OCI-M1 (cell line): ENCODE results near the gene CACNB2.

Experiments used
- DNase-seq: peaks from one replicate; lab custom pipeline; 2025; lab: John Stamatoyannopoulos, UW

The CACNB2 gene

DNA sequence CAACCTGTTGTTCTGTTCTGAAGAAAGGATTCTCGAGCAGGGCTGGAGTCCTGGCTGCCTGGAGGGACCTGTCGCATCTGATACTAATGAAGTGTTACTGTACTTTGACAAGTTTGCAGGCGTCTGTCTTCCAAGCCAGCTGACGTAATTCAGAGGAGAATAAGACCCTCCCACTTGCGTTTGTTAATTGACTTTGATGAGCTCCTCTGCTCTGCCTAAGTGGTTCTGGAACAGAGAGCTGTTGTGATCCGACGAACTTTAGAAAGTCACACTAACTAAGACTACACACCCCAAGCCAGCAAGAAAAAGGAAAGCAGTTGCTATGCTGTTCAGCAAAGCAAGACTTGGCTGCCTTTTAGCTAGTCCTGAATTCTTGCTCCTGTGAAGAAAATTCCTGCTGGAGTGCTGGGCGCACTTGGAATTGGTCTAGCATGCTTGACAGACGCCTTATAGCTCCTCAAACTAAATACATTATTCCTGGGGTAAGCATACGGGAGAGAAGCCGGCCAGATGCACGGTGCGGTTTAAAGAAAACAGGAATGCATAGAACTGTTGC lies 200.3 kb downstream of the CACNB2 start:
- DNase-seq, result no peak

DNA sequence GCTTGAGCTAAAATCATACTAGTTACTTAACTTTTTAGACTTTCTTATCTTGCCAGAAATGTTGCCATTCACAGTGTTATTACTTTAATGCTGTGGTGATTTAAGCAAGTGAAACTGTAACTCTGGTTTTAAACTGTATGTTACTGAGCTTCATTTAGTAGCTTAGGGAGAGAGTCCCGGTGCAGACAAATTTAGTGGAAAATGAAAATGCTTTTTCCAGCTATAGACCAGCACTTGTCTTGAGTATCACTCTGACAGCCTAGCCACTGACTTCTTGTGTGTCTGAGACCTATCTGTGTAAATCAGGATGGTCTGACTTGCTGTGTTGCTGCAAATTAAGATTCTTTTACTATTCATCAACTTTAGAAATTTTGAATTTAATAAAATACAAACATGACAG lies 200.8 kb downstream of the CACNB2 start:
- no peak for DNase-seq

DNA sequence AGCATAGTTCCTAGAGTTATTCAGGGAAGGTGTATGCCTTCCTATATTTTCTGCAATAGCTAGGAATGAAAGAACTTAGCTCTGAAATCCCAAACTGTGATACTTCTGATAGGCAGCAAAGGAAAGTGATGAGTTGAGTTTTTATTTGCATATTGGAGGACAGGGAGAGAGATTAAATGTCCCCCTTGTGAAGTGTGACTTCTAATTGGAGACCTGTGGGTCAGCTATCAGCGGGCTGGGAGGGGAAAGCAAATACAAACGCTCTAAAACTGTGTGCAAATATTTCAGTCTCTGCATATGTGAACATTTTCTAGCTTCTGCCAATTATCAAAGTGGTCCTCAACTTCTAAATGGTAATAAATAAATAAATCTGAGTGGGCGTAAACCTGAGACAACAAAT lies 203.3 kb downstream of the CACNB2 start:
- DNase-seq, result no peak

DNA sequence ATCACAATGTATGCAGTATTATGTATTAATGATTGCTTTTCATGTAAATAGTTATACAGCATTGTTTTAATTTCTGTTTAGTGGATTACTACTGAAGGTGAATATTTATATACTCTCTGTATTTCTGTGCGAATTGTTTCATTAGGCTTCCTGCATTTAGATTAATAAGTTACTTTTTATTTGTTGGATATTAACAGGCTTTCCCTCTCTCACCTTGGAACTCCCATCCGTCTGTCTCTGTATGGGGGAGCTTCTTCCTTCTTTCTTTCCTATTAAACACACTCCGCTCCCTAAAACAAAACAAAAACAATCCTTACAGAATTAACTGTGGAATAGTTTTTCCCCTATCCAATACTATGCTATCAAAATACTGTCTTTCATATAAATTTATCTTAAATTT lies 205.1 kb downstream of the CACNB2 start:
- no peak for DNase-seq

DNA sequence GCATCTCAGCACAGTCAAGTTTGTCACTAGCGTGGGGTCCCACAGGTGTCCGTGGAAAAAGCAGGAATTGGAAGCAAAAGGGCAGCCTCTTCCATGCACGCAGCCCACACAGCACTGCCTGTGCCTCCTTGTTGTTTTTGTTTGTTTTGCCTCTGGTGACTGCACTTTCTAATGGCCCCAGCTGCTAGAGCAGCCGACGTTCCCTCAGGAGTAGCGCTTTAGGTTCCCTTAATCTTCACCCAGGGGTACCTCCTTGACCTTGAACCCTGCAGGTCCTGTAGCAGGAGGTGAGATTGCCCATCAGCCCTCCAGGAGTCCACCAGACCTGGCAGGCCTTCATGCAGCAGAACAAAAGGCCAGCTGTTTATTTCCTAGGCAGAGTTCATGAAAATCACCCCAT lies 210.1 kb downstream of the CACNB2 start:
- no peak for DNase-seq

DNA sequence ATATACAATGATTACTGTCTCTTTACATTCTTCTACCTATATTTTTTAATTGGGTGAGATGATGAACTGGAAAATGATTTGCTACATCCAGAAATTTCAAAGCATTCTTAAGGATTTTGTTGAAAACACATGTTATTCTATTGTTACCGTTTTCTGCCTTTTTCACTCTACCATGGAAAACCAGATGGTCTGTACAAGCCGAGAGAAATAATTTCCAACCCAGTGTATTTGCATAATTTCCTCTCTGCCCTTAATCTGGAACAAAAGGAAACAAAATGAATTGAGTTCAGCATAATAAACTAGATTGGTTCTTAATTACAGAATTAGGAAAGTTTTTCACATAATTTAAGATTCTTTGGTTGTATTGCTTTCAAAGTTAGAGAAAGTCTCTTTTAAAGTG lies 211.2 kb downstream of the CACNB2 start:
- no peak for DNase-seq

DNA sequence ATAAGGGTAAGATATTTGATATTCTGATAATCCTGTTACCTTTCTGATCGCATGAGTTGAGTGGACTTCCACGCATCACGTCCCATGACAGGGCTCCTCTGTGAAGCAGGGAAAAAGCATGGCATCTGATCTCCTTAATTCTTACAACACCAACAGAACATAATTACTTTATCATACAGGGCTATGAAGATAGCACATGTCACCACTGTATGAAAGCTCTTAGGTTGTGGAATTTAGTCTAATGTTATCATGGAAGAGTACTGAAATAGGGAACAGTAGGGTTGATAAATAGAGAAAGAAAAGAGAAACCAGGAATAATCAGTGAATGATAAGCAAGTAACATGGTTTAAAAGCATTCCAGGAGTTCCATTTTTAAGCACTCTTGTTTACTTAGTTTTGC lies 212.0 kb downstream of the CACNB2 start:
- no peak for DNase-seq

DNA sequence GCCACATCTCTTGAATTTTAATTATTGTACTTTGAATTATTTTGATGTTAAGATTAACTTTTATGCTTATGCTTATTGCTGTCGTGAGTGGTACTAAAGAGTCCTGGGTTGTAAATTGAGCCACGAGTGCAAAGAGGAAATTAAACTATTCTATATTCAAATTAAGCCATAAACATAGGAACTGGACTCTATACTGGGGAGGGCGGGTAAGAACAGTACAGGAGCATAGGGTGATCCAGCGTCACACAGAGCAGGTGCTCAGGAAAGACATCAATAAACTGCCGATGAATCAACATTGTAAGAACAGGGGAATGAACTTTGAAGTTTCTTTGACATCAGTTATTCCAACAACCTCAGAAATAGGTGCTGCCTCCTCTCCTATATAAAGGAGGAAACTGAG lies 219.6 kb downstream of the CACNB2 start:
- DNase-seq, result no peak

DNA sequence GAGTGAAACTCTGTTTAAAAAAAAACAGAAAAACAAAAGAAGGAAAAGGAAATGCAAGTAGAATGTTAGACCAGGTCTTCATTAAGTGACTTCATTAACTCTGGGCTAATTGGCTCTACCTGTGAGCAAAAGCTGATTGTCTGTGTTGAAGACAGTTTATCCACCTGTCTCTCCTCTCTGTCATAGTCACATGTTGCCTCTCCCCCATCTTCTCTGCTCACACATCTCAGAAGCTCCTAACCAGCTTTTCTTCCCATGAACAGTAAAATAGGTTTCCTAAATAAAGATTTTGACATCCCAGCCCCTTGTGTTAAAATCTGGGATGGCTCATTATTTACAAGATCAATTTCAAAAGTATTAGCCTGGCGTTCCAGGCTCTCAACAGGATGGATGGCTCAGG lies 222.7 kb downstream of the CACNB2 start:
- DNase-seq, result no peak

DNA sequence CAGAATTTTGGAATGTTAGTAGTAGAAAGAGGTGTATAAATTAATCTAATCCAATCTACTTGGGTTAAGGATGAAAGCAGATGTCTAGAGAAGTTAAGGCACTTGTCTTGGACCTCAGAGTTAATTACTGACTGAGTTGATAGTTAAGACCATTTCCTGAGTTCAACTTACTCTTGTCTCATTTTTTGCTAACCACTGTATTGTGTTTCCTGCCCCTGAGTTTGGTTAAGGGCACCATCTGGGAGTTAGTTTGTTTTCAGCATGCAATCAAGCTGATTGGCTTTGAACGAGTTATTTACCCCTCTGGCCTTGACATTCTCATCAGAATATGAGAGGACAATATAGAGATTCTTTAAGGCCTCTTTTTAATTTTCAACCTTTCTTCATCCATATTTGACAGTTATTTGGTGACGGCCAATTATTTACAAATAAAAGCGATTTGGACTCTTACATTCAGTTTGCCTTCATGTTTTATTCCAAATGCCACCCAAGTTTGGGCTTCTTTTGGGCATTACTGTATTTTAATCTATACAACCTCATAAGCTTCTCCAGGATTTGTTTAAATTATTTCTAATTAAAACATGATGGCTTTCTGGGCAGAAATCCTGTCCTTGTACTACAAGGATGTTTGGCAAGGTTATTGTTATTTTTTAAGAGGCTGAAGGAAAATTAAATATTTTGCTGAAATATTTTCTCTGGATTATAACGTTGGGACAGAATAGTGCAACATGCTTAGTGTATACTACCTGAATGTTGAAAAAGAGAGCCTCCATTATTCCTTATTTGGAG lies 225.0 kb downstream of the CACNB2 start:
- DNase-seq, result no peak

DNA sequence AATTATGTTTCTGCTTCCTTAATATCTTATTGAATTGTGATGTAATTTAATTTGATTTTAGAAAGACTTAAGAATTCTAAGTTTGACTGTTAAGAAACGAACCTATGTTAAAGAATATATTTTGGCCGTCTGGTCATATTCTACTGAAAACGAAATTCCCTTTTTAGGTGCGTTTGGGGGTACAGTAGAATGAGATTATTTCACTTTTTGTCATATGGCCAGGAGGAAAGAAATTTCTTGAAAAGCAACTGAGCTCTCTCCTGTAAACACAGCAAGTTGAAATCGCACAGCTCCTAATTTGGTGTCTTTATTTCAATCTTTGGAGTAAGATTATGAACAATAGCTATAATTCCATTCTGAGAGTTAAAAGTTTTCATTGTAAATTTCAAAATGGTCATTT lies 227.6 kb downstream of the CACNB2 start:
- DNase-seq, result no peak

DNA sequence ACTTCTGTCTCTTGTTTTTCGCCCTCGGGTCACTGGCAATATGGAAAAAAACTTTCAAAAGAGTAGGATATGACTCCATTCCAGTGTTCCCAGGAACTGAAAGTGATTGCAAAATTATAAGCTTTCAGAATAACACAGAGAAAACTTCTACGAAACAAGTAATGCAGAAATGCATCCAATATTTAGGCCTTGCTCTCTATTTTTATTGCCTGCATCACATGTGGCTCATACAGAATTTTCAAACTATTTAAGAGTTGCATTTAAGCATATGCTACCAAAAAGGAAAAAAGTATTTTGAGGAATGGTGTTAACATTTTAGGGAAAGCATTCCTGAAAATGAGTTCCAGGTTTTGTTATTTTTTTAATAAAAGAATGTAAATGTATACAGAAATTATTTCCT lies 228.0 kb downstream of the CACNB2 start:
- no peak for DNase-seq

DNA sequence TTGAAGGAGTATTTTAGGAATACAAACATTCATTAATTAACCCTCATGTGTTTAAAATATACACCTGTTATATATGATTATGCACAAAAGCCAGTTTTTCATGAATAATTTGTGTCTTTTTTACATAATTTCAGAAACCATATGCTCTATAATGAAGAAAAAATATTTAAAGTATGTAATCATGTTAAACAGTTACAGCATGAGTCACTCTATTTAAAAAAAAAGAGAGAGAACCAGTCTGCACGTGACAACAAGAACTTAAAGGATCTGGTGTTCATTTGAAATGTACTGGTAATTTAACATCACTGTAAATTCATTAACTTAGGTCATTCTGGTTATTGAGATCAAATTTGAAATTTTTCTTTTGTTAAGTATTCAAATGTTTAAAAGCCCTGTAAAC lies 228.5 kb downstream of the CACNB2 start:
- peak; percentile 35 for DNase-seq

DNA sequence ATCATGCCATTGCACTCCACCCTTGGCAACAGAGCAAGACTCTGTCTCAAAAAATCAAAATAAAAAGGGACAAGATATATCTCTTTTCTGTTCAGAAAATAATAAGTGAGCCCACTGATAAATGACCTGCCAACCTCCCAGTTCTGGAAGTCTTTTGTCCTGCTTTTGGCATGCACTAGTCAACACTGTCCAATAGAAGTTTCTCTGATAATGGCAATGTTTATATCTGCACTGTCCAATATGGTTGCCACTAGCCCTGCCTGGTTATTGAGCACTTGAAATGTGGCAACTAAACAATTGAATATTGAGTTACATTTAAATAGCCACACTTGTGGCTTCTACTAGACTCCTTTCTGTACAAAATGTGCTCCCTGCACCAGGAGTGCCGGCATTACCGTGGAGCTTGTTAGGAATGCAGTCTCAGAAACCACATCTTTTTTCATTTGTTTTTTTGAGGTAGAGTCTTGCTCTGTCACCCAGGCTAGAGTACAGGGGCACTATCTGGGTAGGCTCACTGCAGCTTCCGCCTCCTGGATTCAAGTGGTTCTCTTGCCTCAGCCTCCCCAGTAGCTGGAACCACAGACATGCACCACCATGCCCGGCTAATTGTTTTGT lies 229.7 kb downstream of the CACNB2 start:
- no peak for DNase-seq

DNA sequence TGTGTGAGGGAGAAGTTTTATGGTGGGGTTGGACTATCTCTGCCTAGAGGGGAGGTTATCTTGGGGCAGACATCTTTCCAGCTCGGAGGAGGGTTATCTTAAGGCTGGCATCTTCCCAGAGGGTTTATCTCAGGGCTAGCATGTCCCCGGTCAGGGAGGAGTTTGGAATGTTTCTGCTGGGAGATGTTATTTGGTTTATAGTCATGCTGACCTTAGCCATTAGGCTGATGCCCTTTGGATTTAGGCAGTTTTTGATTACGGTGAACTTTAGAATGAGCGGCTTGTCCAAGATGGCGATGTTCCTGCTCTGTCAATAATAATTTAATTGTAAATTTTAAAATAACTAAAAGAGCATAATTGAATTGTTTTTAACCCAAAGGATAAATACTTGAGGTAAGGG lies 236.4 kb downstream of the CACNB2 start:
- DNase-seq, result no peak

DNA sequence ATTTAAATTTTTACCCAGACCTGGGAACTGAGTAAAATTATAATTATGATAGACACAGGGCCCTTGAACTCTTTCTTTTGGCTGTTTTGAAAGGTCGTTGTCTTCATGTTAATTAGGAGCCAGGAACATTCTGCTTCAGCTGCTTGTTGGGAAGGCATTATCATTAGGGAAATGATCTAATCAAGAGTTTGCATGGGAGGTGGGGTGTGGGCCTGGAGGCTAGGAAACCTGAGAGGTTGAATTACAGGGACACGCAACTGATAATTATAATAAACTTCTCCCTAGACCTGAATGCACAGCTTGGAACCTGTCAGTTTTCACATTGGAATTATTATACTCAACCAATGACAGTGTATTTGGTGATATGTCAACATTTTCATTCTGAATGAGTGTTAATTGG lies 237.7 kb downstream of the CACNB2 start:
- DNase-seq, result no peak

DNA sequence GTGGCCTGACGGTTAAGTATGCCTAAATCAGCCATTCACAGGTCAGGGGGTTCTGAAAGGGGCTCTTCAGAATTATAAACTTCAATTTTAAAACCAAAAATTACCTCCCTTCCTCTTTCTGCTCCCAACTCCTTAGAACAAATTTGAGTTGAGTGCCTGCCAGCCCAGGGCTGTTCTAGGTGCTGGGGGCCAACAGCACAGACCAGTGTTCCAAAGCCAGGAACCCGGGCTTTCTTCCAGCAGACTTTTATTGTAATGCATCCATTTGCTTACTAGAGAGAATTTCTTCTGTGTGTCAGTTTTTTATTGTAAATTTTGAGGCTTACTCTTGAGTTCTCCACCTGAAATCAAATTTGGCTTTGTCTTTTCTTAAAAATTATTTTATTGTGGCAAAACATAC lies 238.5 kb downstream of the CACNB2 start:
- DNase-seq, result no peak

DNA sequence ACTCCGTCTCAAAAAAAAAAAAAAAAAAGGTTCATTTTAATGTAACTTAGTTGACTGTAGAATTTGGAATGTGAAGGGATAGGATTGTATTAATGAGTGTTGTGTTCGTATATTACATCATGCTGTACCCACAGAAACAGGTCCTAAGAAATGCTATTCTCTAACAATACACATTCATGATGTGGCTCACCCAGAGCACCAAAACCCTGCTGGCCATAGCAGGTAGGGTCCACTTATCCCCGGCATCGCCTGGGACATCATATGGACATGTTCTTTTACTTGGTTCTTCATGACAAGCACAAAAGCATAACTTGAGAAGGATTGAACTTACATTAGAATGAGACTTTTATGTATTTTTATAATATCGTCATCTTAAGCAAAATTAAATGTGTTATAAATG lies 241.5 kb downstream of the CACNB2 start:
- DNase-seq, result no peak

DNA sequence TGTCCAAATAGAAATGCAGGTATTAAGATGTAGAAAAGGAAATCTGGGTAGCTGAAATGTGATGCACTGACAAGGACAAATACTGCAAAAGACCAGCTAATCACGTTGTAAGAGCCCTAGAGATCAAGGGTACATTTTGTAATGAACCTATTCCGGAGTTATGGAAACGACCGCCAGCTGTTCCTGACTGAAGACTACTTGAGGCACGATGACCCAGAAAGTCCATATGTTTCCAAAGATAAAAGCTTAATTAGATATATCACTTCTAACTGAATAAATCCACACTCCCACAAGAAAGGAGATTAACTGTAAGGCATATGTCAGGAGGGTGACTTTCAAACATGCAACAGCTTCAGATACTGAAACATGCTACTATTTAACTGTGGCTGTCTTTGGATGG lies 257.7 kb downstream of the CACNB2 start:
- peak; percentile 54 for DNase-seq

DNA sequence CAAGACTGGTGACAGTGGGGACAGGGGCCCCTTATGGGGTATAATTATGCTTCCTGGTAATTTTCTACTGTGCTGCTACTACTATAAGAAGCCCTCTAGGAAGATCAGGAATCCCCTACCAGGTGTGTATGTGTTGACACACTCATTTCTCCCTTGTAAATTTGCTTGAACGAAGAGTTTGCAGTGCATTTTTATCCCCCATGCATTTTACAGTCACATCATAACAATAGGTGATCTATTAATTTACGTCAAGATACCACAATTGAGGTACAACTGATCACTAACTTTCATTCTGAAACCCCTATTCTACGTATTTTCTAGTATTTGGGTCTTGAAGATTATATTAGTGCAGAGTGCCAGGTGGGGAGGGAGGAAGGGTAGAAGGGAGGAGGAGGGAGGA lies 258.9 kb downstream of the CACNB2 start:
- DNase-seq, result no peak

DNA sequence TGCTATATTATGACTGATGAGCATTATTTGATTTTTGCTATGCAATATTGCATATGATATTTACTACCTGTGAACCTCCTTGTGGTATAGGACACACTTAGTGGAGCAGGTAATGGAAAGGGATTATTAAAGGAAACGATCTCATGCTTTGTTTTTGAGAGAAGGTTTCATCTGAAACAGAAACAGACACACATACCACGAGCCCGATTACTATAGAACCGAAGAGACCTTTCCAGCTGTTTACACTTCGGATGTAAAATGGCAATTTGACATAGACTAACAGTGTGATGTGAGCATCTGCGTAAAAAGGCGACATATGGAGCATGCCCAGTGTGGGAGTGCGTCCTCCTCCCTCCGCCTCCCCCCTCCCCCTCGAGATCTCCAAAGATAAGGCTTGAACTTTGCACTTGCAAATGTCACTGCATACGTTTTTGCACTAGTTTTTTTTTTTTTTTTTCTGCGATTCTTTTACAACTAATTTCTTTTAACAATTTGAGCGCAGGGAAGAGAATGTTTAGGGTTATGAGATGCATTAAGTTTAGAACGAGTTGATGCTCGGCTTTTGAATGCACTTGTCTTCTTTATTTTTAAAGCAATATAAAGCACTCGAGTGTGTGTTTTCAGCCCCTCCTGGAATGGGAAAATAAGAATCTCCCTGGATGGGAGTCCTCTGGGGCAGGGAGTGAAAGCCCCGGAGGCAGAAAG lies 260.1 kb downstream of the CACNB2 start:
- DNase-seq, result peak; percentile 21

DNA sequence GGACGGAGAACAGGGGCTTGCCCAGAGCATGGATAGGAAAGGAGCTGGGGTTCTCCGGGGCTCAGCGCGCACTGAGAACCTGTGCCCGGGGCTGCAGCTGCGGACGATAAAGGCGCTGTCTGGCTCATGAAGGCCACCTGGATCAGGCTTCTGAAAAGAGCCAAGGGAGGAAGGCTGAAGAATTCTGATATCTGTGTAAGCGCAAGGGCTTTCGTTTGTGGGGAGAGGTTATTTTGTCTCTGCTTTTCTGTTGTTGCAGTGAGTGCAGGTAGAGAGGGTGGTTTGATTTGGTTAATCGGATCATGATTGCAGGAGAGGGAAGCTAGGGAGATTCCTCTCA lies 260.7 kb downstream of the CACNB2 start:
- no peak for DNase-seq
